NCI-H2227 treated with DMSO at 0.1 percent for 48 hours (cell line): ENCODE results near the gene SAGE1.
"Not testable (repeated sequence)": the region's sequence is repeated elsewhere in the genome, so short reads cannot be mapped to it uniquely, and the experiment has no call there.

Source experiments
- DNase-seq: peaks from one replicate; lab custom pipeline; 2025; lab: John Stamatoyannopoulos, UW

The SAGE1 gene, protein sequence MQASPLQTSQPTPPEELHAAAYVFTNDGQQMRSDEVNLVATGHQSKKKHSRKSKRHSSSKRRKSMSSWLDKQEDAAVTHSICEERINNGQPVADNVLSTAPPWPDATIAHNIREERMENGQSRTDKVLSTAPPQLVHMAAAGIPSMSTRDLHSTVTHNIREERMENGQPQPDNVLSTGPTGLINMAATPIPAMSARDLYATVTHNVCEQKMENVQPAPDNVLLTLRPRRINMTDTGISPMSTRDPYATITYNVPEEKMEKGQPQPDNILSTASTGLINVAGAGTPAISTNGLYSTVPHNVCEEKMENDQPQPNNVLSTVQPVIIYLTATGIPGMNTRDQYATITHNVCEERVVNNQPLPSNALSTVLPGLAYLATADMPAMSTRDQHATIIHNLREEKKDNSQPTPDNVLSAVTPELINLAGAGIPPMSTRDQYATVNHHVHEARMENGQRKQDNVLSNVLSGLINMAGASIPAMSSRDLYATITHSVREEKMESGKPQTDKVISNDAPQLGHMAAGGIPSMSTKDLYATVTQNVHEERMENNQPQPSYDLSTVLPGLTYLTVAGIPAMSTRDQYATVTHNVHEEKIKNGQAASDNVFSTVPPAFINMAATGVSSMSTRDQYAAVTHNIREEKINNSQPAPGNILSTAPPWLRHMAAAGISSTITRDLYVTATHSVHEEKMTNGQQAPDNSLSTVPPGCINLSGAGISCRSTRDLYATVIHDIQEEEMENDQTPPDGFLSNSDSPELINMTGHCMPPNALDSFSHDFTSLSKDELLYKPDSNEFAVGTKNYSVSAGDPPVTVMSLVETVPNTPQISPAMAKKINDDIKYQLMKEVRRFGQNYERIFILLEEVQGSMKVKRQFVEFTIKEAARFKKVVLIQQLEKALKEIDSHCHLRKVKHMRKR

DNA sequence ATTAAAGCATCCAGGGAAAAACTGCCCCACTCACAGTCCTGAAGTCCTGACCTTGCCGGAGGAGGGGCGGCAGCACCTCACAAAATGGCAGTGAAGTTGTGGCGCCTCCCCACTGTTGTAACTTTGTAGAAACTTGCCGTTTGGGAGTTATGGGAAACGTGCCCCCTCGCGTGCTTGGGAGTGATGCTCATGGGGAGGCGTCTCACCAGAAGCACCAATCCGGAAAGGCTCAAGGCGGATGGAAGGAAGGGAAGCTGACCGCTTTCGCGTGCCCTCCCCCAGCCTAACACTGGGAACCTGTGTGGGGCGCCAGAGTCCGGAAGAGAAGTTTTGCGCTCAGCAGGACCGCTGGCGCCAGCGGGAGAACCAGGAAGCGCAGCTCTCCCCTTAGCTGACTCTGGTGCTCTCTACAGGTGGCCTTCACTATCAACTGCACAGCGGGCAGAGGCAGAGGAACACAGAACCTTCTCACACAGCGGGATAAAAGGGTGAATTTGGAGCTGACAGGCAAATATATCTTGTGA, at the start of gene SAGE1, which contains the start of gene CT45A10:
Gene SAGE1, plus strand, starts transcription at position 423 of the 524 bp plus-strand sequence. CDS start 2,527 bp downstream, outside the sequence.
Gene CT45A10, minus strand, starts transcription at position 151 of the 524 bp plus-strand sequence. CDS start 8,100 bp downstream, outside the sequence.
- DNase-seq: no peak

DNA sequence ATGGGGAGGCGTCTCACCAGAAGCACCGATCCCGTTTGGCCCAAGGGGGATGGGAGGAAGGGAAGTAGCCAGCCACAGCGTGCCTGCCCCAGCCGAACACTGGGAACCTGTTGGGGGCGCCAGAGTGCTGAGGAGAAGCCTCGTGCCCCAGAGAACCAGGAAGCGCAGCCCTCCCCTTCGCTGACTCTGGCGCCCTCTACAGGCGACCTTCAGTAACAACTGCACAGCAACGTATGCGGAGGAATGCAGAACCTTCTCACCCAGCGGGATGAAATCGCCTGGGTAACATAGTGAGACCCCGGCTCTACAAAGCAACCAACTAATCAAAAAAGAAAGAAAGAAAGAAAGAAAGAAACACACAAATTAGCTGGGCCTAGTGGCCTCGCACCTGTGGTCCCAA, 39.1 kb upstream of the SAGE1 start, which contains the start of gene CT45A8:
Gene CT45A8, minus strand, starts transcription at position 101 of the 400 bp plus-strand sequence. CDS start 3,755 bp downstream, outside the sequence.
- DNase-seq: not testable (repeated sequence)

GRCh38 chrX:135871712-135872111, 21.8 kb upstream of the SAGE1 start, which contains the start of gene CT45A9:
Gene CT45A9, minus strand, starts transcription at chrX:135871812. Its CDS starts 3,751 bp downstream, at chrX:135868061.
- not testable (repeated sequence) for DNase-seq

- not testable (repeated sequence) for DNase-seq
Measured at GRCh38 chrX:135882741-135883140, 10.8 kb upstream of the SAGE1 start.

GRCh38 chrX:135888230-135888629, 5.3 kb upstream of the SAGE1 start:
- DNase-seq: not testable (repeated sequence)

- DNase-seq: not testable (repeated sequence)
Measured at GRCh38 chrX:135888976-135889375, 4.5 kb upstream of the SAGE1 start.

GRCh38 chrX:135890087-135890585, 3.4 kb upstream of the SAGE1 start:
- no peak for DNase-seq

GRCh38 chrX:135892781-135893180, 735 bp upstream of the SAGE1 start:
- no peak for DNase-seq

DNA sequence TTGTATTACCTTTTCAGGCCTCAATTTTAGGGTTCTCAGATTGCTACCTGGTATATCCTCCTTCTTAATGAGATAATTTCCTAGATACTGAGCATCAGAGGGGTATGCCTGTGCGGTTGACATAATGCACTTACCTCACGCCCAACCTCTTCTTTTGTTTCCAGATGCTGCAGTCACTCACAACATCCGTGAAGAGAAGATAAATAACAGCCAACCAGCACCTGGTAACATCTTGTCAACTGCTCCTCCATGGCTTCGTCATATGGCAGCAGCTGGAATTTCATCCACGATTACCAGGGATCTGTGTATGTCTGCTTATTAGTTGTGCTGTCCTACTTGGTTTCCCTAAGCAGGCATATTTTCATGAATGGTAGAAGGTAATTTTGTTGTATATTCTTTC, 16.7 kb downstream of the SAGE1 start:
- DNase-seq: no peak

- DNase-seq: no peak
Measured at GRCh38 chrX:135914404-135914803, 20.9 kb downstream of the SAGE1 start.

GRCh38 chrX:135920516-135920915, 27.0 kb downstream of the SAGE1 start:
- not testable (repeated sequence) for DNase-seq

GRCh38 chrX:135923353-135923752, 29.8 kb downstream of the SAGE1 start:
- DNase-seq: no peak

GRCh38 chrX:135927897-135928296, 34.4 kb downstream of the SAGE1 start:
- DNase-seq: no peak

DNA sequence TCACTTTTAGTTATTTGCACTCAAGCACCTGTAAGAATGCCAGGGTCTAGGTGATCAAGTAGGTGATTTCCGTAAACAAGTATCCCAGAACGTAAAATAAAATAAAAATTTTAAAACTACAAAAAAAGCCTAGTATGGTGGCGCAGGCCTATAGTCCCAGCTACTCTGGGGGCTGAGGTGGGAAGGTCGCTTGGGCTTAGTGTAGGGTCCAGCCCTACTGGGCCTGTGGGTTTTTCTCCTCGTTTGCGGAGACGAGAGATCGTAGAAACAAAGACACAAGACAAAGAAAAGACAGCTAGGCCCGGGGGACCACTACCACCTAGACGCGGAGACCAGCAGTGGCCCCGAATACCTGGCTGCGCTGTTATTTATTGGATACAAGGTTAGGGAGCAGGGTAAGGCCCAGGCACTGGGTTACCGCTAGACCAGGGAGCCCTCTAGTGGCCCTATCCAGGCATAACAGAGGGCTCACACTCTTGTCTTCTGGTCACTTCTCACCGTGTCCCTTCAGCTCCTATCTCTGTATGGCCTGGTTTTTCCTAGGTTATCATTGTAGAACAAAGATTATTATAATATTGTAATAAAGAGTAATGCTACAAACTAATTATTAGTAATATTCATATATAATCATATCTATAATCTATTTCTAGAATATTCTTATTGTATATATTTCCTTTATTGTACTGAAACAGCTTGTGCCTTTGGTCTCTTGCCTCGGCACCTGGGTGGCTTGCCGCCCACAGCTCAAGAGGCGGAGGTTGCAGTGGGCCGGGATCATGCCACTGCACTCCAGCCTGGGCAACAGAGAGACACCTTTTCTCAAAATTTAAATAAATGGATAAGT, 38.4 kb downstream of the SAGE1 start:
- peak; percentile 15 for DNase-seq

GRCh38 chrX:135944486-135944885, 51.0 kb downstream of the SAGE1 start:
- no peak for DNase-seq

GRCh38 chrX:135951291-135951690, 57.8 kb downstream of the SAGE1 start:
- DNase-seq: no peak
